A549 (cell line): ENCODE data around the gene NLRC3. TPM values are rescaled to one million over a fixed set of nuclear protein-coding genes. Genes with fewer than 3 reads are reported as not detected.

Source experiments
- ATAC-seq, 2 experiments: fragments of 200-7000 bp in 1 of 2; fragments of >200 bp in 1 of 2; cut with Nextera tagmentation in 1 of 2; cut with Tn5 transposase in 1 of 2; 3 replicates each; pipeline versions ENCODE4 v1.8.0 to v1.9.1; 2018 to 2020; ENCODE audit warnings: mild to moderate bottlenecking in 1 of 2, moderate library complexity in 1 of 2
- CTCF ChIA-PET: fragments of 300-600 bp; sonication (Branson Sonifier 250); formaldehyde crosslinking; extraction: SDS; loops from one replicate; lab custom pipeline; 2021; ENCODE audit warnings: antibody characterized with exemption, inconsistent platforms; lab: Yijun Ruan, JAX
- POLR2A ChIA-PET: fragments of 350-600 bp; formaldehyde crosslinking; extraction: SDS; loops from one replicate; lab custom pipeline; 2021; ENCODE audit warnings: antibody characterized with exemption, inconsistent platforms; lab: Yijun Ruan, JAX
- DNase-seq, 2 experiments: peaks; one replicate each; pipeline versions ENCODE4 v3.0.0 to v3.0.0-alpha.2; 2011 to 2016; ENCODE audit warnings: low read depth in 1 of 2, low spot score in 1 of 2
- FAIRE-seq: peaks from 2 replicates; lab custom pipeline; 2011; peaks lifted over from hg19 to GRCh38; lab: Jason Lieb, UNC
- H3K27ac ChIP-seq, 2 experiments: fragments of >200 bp; sonication (Bioruptor Twin); formaldehyde crosslinking; 3 replicates each; pipeline ENCODE4 v1.5.1; 2016 to 2017
- H3K4me1 ChIP-seq: fragments of >200 bp; sonication (Bioruptor Twin); formaldehyde crosslinking; 3 replicates; pipeline ENCODE4 v1.6.1; 2016
- H3K4me2 ChIP-seq: fragments of >200 bp; sonication (Bioruptor Twin); formaldehyde crosslinking; 3 replicates; pipeline ENCODE4 v1.6.1; 2016
- H3K4me3 ChIP-seq: fragments of >200 bp; sonication (Bioruptor Twin); formaldehyde crosslinking; 3 replicates; pipeline ENCODE4 v1.5.1; 2016
- H3K9me3 ChIP-seq: fragments of >200 bp; sonication (Bioruptor Twin); formaldehyde crosslinking; 3 replicates; pipeline ENCODE4 v1.6.1; 2016
- BHLHE40 ChIP-seq: IDR thresholded peaks from 2 replicates; pipeline ENCODE4 v1.6.1; 2012; ENCODE audit warnings: low read depth, low read length, inconsistent platforms
- CBX2 ChIP-seq: fragments of 200-600 bp; sonication (generic); IDR thresholded peaks from 2 replicates; pipeline ENCODE4 v1.6.1; 2016; ENCODE audit warnings: low read depth, mild to moderate bottlenecking, borderline replicate concordance
- CBX8 ChIP-seq: fragments of 200-600 bp; sonication (generic); IDR thresholded peaks from 2 replicates; pipeline ENCODE4 v1.6.1; 2016
- CEBPB ChIP-seq, 2 experiments: fragments of >200 bp in 1 of 2; sonication (Bioruptor Twin) in 1 of 2; formaldehyde crosslinking in 1 of 2; IDR thresholded peaks; 2 replicates each; pipeline ENCODE4 v1.6.1; 2012 to 2016
- EHF ChIP-seq: fragments of 250-450 bp; sonication (Bioruptor Pico); IDR thresholded peaks from 2 replicates; pipeline ENCODE4 v1.5.0; 2020; ENCODE audit warnings: mild to moderate bottlenecking
- EP300 ChIP-seq, 2 experiments: fragments of >200 bp; sonication (Bioruptor Twin); formaldehyde crosslinking; IDR thresholded peaks; 2 replicates in 1 of 2; 3 replicates in 1 of 2; pipeline ENCODE4 v1.6.1; 2016 to 2017
- FOSB ChIP-seq: fragments of 250-450 bp; sonication (Bioruptor Pico); IDR thresholded peaks from 2 replicates; pipeline ENCODE4 v1.5.0; 2020; ENCODE audit warnings: mild to moderate bottlenecking, moderate library complexity
- FOSL2 ChIP-seq, 2 experiments: fragments of 450-650 bp in 1 of 2; fragments of >200 bp in 1 of 2; sonication (Bioruptor Twin) in 1 of 2; formaldehyde crosslinking; IDR thresholded peaks; 2 replicates each; pipeline versions ENCODE4 v1.5.0 to v1.6.1; 2016 to 2020; ENCODE audit warnings: mild to moderate bottlenecking in 1 of 2, moderate library complexity in 1 of 2
- HEYL ChIP-seq: fragments of 250-450 bp; sonication (Bioruptor Pico); IDR thresholded peaks from 2 replicates; pipeline ENCODE4 v1.8.0; 2021; ENCODE audit warnings: mild to moderate bottlenecking, moderate library complexity
- HOXB13 ChIP-seq: fragments of 250-450 bp; sonication (Bioruptor Pico); IDR thresholded peaks from 2 replicates; pipeline ENCODE4 v1.5.0; 2020; ENCODE audit warnings: low read depth, mild to moderate bottlenecking, moderate library complexity
- HOXB5 ChIP-seq: fragments of 250-450 bp; sonication (Bioruptor Pico); IDR thresholded peaks from 2 replicates; pipeline ENCODE4 v1.5.0; 2020; ENCODE audit warnings: mild to moderate bottlenecking, moderate library complexity
- JUN ChIP-seq, 2 experiments: fragments of >200 bp; sonication (Bioruptor Twin); formaldehyde crosslinking; IDR thresholded peaks; 2 replicates in 1 of 2; 3 replicates in 1 of 2; pipeline ENCODE4 v1.6.1; 2016 to 2017
- JUNB ChIP-seq: fragments of >200 bp; sonication (Bioruptor Twin); formaldehyde crosslinking; IDR thresholded peaks from 2 replicates; pipeline ENCODE4 v1.6.1; 2016
- NFE2L2 ChIP-seq: fragments of 150-350 bp; conservative IDR thresholded peaks from 2 replicates; pipeline ENCODE4 v1.6.1; 2014; ENCODE audit warnings: low read length
- POLR2A ChIP-seq: IDR thresholded peaks from 2 replicates; pipeline ENCODE4 v1.6.1; 2012; ENCODE audit warnings: mild to moderate bottlenecking, low read length
- RAD21 ChIP-seq, 2 experiments: fragments of >200 bp in 1 of 2; sonication (Bioruptor Twin) in 1 of 2; formaldehyde crosslinking in 1 of 2; IDR thresholded peaks in 1 of 2; conservative IDR thresholded peaks in 1 of 2; 2 replicates in 1 of 2; 3 replicates in 1 of 2; pipeline ENCODE4 v1.6.1; 2012 to 2018; ENCODE audit warnings: inconsistent platforms in 1 of 2
- SMC3 ChIP-seq: fragments of >200 bp; sonication (Bioruptor Twin); formaldehyde crosslinking; IDR thresholded peaks from 3 replicates; pipeline ENCODE4 v1.6.1; 2018; ENCODE audit warnings: inconsistent platforms
- SREBF2 ChIP-seq: fragments of 450-650 bp; IDR thresholded peaks from 2 replicates; pipeline ENCODE4 v1.6.1; 2014; ENCODE audit warnings: mild to moderate bottlenecking, moderate library complexity
- ZSCAN20 ChIP-seq: fragments of 250-450 bp; sonication (Bioruptor Pico); IDR thresholded peaks from 2 replicates; pipeline ENCODE4 v1.8.0; 2022; ENCODE audit warnings: mild to moderate bottlenecking, moderate library complexity
- WGBS: methylation state at CpG from one replicate; pipeline ENCODE4 v1.1.6; 2017; ENCODE audit errors: missing lambda C conversion rate; 5-methylcytosine and 5-hydroxymethylcytosine counted together
- polyA plus RNA-seq, 4 experiments: library from polyadenylated mRNA; depleted of rRNA in 3 of 4; stranded (reverse); fragments of >200 nt; fragmentation: RNase III in 1 of 4; extraction: RNeasy Plus Mini Kit Qiagen cat#74134 plus additional on column Dnase treatment in 1 of 4; gene quantifications; 2 replicates in 3 of 4; 3 replicates in 1 of 4; pipeline ENCODE4 v1.2.3, GENCODE V29; 2011 to 2017
- TF ChIP-seq, protein P1 (sequence below): fragments of >200 bp; sonication (Bioruptor Twin); formaldehyde crosslinking; IDR thresholded peaks from 2 replicates; pipeline ENCODE4 v1.6.1; 2016
- TF ChIP-seq, protein P2 (sequence below): fragments of >200 bp; sonication (Bioruptor Twin); formaldehyde crosslinking; IDR thresholded peaks from 3 replicates; pipeline ENCODE4 v1.6.1; 2016
- TF ChIP-seq, protein P3 (sequence below): fragments of 450-650 bp; IDR thresholded peaks from 2 replicates; pipeline ENCODE4 v1.6.1; 2014; ENCODE audit warnings: antibody characterized with exemption
- TF ChIP-seq, protein P4 (sequence below): fragments of >200 bp; sonication (Bioruptor Twin); formaldehyde crosslinking; IDR thresholded peaks from 3 replicates; pipeline ENCODE4 v1.5.1; 2016

The NLRC3 gene
- polyA plus RNA-seq, 2 of the 4 experiments (the other 2 are of a cell fraction), result 0.04 TPM; not detected in 1

DNA sequence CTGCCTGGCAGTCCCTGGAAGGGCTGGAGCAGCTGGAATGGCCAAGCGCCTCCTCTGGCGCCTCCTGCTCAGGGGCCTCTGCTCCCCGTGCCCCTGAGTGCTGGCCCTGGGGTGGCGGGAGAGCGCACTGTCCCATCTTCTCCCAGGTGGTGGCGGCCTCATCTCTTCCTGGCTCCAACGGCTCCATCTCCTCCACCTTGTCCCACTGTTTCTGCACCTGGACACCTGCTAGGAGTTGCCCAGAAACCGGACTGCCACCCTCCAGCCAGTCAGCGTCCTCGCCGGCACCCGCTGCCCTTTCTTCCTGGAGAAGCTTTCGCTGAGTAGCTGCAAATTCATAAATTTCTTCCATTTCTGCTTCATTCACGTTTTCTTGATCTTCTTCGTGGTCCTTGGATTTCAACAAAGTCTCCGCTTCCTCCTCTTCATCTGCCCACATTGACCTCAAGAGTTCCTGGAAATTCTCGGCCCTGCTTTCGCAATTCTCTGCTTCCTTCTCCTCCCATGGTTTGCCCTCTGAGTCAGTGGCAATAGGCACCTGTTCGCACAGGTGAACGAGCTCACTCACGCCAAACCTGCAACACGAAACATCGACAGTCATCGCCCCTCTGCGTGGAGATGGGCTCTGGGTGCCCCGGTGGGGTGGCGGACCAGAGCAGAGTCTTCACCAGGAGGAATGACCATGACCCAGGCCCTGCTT, 13.7 kb upstream of the NLRC3 start:
- TF ChIP-seq BHLHE40 (no peak), CEBPB (IDR thresholded peaks at IDR 0.05) (0 out of 4 replicates have a peak, but pooled peaks of 1 of the 2 experiments have one; percentile 30)
- 92% methylated on average over 26 of the region's 27 CpGs for WGBS
- no peak for DNase-seq
- ChIA-PET CTCF (interaction anchor here (1.1 kb wide), 2 partner anchors 11 to 17 kb away, joined by 3 read pairs; no protein-coding TSS in a partner anchor), POLR2A (no interaction called here)
- no peaks in the 10 kb centered on the region for H3K4me1 ChIP-seq
- no peak for FAIRE-seq
- no peaks in the 10 kb centered on the region for H3K9me3 ChIP-seq
- H3K27ac ChIP-seq, result no peak overlapping the region
- no peak overlapping the region for H3K4me2 ChIP-seq
- no peak overlapping the region for H3K4me3 ChIP-seq
- no peak for ATAC-seq

DNA sequence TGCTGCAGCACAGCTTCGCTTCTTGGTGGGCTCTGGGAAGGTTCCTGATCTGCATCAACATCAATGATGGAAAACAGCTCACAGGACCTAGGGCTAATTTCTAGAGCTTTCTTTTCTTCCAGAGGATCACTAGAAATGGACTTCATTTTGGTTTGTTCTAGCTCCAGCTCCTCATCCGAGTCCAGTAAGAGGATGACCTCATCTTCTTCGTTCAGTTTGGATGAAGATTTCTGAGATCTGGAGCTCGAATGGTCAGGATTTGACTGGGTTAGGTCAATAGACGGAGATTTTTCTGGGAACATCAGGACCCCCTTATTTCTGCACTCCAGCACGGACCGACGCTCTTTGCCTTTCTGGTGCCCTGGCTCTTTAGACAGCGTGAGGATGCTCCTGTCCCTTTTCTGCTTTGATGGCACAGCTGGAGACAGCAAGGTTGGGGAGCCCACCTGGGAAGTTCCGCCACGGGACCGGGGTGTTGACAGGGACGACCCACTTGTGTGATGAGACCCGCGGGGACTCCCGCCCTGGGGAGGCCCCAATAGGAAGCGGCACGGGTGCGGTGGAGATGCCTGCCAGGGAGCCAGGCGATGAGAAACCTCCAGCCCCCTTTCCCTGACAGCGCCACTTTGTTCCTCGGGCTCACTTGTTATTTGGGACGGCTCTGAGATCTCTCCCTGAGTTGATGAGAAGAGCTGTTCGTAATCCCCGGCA, 12.9 kb upstream of the NLRC3 start:
- FAIRE-seq (no peak), DNase-seq (no peak), ATAC-seq (no peak)
- no peak for TF ChIP-seq EHF
- no peak for TF ChIP-seq JUNB
- TF ChIP-seq SREBF2, result no peak
- TF ChIP-seq, protein P1, sequence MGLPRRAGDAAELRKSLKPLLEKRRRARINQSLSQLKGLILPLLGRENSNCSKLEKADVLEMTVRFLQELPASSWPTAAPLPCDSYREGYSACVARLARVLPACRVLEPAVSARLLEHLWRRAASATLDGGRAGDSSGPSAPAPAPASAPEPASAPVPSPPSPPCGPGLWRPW, result no peak
- TF ChIP-seq CBX2, result no peak
- TF ChIP-seq, protein P2, sequence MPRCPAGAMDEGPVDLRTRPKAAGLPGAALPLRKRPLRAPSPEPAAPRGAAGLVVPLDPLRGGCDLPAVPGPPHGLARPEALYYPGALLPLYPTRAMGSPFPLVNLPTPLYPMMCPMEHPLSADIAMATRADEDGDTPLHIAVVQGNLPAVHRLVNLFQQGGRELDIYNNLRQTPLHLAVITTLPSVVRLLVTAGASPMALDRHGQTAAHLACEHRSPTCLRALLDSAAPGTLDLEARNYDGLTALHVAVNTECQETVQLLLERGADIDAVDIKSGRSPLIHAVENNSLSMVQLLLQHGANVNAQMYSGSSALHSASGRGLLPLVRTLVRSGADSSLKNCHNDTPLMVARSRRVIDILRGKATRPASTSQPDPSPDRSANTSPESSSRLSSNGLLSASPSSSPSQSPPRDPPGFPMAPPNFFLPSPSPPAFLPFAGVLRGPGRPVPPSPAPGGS, result no peak
- TF ChIP-seq HEYL (CRISPR knock-in tag), result no peak
- TF ChIP-seq HOXB13, result no peak
- TF ChIP-seq HOXB5, result no peak
- TF ChIP-seq SMC3, result no peak
- no peak for TF ChIP-seq FOSB (CRISPR knock-in tag)
- no peak for TF ChIP-seq JUN (IDR thresholded peaks at IDR 0.05)
- no peak for TF ChIP-seq CBX8
- no peak for TF ChIP-seq POLR2A
- TF ChIP-seq, protein P3, sequence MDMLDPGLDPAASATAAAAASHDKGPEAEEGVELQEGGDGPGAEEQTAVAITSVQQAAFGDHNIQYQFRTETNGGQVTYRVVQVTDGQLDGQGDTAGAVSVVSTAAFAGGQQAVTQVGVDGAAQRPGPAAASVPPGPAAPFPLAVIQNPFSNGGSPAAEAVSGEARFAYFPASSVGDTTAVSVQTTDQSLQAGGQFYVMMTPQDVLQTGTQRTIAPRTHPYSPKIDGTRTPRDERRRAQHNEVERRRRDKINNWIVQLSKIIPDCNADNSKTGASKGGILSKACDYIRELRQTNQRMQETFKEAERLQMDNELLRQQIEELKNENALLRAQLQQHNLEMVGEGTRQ, result no peak
- no peak for TF ChIP-seq RAD21 (conservative IDR thresholded peaks at IDR 0.05 in 1 of 2, IDR thresholded peaks at IDR 0.05 in 1 of 2)
- TF ChIP-seq ZSCAN20 (CRISPR knock-in tag), result no peak
- TF ChIP-seq CEBPB (IDR thresholded peaks at IDR 0.05), result no peak
- TF ChIP-seq EP300 (IDR thresholded peaks at IDR 0.05), result no peak
- TF ChIP-seq, all 56 proteins: peak for 0
- Histone ChIP-seq H3K9me3 (no peaks in the 10 kb centered on the region), H3K4me1 (no peaks in the 10 kb centered on the region), H3K4me2 (no peak overlapping the region), H3K27ac (no peak overlapping the region), H3K4me3 (no peak overlapping the region)
- ChIA-PET CTCF (interaction anchor here (1.1 to 1.7 kb wide), 3 partner anchors 9 to 18 kb away, joined by 3 read pairs; no protein-coding TSS in a partner anchor), POLR2A (no interaction called here)
- WGBS, result 92% methylated on average over 25 of the region's 25 CpGs

DNA sequence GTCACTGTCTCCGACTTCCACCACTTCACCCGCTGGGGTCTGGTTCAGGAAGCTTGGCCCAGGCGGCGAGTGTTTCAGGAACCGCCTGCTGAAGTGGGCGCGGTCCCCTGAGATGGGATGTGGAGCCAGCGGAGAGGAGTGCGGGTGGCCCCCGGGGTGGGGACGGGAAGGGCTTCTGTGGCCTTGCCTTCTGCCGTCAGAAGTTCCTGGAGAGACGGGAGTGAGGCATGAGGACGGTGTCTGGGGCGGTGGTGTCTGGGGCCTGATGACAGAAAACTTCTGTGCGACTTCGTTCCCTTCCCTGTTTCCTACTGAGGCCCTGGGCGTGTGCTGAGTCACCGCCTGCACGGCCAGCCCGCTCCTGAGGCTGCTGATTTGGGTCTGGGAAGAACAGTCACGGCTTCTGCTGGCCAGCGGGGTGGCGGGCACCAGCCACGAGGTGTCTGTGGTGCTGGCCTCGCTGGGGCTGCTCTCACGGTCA, 12.3 kb upstream of the NLRC3 start:
- H3K4me1 ChIP-seq, result no peaks in the 10 kb centered on the region
- no peak overlapping the region for H3K4me3 ChIP-seq
- DNase-seq (no peak), FAIRE-seq (no peak), ATAC-seq (no peak)
- ChIA-PET POLR2A (no interaction called here), CTCF (interaction anchor here (1.1 to 1.7 kb wide), 2 partner anchors 8 to 18 kb away, joined by 3 read pairs; no protein-coding TSS in a partner anchor)
- no peak for TF ChIP-seq JUNB
- no peak for TF ChIP-seq ZSCAN20 (CRISPR knock-in tag)
- no peak for TF ChIP-seq FOSL2 (IDR thresholded peaks at IDR 0.05)
- TF ChIP-seq FOSL2 (CRISPR knock-in tag; IDR thresholded peaks at IDR 0.05), result no peak
- TF ChIP-seq HOXB13, result no peak
- TF ChIP-seq, protein P4, sequence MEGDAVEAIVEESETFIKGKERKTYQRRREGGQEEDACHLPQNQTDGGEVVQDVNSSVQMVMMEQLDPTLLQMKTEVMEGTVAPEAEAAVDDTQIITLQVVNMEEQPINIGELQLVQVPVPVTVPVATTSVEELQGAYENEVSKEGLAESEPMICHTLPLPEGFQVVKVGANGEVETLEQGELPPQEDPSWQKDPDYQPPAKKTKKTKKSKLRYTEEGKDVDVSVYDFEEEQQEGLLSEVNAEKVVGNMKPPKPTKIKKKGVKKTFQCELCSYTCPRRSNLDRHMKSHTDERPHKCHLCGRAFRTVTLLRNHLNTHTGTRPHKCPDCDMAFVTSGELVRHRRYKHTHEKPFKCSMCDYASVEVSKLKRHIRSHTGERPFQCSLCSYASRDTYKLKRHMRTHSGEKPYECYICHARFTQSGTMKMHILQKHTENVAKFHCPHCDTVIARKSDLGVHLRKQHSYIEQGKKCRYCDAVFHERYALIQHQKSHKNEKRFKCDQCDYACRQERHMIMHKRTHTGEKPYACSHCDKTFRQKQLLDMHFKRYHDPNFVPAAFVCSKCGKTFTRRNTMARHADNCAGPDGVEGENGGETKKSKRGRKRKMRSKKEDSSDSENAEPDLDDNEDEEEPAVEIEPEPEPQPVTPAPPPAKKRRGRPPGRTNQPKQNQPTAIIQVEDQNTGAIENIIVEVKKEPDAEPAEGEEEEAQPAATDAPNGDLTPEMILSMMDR, result no peak
- no peak for TF ChIP-seq NFE2L2
- no peak for TF ChIP-seq SREBF2
- no peak overlapping the region for H3K27ac ChIP-seq
- no peaks in the 10 kb centered on the region for H3K9me3 ChIP-seq
- WGBS, result 86% methylated on average over 24 of the region's 27 CpGs
- H3K4me2 ChIP-seq, result no peak overlapping the region
